AML-193 (cell line): Measurements from ENCODE around the gene CLIP1.

Source experiments
- DNase-seq, 2 experiments: peaks; one replicate each; lab custom pipeline; 2025; lab: John Stamatoyannopoulos, UW

The CLIP1 gene

DNA sequence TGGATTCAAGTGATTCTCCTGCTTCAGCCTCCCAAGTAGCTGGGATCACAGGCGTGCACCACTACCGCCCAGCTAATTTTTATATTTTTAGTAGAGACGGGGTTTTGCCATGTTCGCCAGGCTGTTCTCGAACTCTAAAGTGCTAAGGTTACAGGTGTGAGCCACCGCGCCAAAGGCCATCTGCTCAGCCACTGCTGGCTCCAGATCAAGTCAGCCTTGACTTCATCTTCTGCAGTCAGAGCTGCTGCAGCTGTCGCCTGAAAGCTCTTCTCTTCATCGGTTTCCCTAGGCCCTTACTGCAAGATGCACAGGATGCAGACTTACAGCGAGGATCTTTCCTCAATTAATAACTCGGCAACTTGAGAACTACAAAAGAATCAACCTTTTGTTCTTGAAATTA lies 66.8 kb downstream of the CLIP1 start:
- no peak for DNase-seq

DNA sequence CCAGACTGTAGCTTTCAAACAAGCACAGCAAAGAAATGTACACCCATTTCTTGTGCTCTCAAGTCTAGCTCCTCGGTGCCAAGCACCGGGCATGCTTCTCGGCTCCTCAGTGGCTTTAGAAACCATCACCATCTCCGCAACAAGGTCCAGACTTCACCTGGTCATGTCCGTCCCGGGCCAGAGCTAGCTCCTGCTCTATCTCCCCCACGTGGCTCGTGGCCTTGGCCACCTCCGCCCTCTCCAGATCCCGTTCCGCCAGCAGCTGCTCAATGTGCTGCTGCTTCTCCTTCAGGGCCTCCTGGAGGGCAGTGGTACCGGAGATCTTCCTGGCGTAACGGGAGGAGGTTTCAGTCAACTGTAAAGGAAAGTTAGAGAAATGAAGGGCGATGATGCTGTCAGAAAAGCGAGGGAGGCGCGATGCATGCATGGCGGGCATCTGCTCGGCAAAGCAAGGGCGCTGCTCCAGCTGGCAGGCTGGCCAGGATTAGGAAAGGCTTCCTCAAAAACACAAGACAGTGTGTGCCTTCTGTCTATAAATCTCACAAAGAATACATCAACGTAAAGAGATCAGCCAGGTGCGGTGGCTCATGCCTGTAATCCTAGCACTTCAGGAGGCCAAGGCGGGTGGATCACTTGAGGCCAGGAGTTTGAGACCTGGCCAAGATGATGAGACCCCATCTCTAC lies 67.4 kb downstream of the CLIP1 start:
- DNase-seq, result no peak

DNA sequence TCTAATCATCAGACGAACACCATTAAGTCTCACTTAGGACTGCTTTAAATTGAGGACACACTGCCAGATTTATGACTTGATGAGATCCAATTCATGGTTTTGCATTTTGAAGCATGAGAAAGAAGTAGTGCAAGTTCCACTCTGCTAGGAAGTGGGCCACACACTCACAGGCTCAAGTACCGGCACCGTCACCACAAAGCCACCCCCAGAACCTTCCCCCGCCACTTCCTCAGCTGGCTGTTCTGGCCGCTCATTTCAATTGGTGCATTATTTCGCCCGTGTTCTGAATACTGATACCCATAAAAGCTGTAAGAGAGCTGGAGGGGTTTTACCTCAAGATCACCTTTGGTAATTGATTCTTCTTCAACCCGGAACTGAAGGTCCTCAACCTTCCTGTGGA lies 70.1 kb downstream of the CLIP1 start:
- DNase-seq, result no peak

- no peak for DNase-seq
These were observed 72.2 kb downstream of the CLIP1 start for GRCh38 chr12:122350141-122350848.

DNA sequence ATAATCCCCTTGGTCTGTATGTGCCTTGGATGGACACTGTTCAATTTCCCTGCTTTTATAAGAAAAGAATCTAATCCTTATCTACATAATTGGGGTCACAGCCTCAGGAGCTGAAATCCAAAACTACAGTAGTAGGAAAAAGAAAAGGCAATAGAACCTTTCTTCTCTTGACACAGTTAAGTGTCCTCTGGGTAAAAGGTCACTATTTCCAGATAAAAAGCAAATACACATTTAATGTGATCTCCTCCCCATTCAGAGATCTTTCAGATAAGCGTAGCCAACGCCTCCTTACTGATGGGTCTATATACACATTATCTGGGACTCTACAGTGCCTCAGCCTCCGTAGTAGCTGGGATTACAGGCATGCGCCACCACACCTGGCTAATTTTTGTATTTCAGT lies 73.4 kb downstream of the CLIP1 start:
- DNase-seq, result no peak

GRCh38 chr12:122348505-122348904 lies 74.0 kb downstream of the CLIP1 start:
- no peak for DNase-seq

DNA sequence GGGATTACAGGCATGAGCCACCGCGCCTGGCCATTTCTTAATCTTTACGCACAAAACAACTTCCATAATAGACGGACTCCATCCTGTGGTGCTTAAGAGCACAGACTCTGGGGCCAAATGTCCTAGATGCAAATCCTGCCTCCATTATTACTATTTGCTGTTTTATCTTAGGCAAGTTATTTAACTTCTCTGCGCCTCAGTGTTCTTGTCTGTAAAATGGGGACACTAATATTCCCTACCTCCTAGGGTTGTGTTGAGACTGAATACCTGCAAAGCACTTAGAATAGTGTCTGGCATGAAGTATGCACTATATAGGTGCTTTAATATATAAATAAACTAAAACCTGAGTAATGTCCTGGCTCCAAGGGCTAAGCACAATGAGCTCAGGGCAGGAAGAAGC lies 76.4 kb downstream of the CLIP1 start:
- DNase-seq, result no peak

DNA sequence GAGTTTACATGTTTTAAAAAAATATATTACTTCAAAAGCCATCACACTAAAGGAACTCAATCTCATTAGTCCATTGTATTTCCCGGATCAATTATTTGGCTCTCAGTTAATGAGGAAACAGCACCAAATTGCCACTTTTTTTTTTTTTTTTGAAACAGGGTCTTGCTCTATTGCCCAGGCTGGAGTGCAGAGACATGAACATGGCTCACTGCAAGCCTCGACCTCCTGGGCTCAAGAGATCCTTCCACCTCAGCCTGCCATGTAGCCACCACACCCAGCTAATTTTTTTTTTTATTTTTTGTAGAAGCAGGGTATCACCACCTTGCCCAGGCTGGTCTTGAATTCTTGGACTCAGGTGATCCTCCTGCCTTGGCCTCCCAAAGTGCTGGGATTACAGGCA lies 77.4 kb downstream of the CLIP1 start:
- DNase-seq, result no peak

- peak; percentile 42 to 47 for DNase-seq
These were observed 86.2 kb downstream of the CLIP1 start for GRCh38 chr12:122336015-122336946.

- DNase-seq, result no peak
These were observed 89.1 kb downstream of the CLIP1 start for GRCh38 chr12:122333142-122334087.

DNA sequence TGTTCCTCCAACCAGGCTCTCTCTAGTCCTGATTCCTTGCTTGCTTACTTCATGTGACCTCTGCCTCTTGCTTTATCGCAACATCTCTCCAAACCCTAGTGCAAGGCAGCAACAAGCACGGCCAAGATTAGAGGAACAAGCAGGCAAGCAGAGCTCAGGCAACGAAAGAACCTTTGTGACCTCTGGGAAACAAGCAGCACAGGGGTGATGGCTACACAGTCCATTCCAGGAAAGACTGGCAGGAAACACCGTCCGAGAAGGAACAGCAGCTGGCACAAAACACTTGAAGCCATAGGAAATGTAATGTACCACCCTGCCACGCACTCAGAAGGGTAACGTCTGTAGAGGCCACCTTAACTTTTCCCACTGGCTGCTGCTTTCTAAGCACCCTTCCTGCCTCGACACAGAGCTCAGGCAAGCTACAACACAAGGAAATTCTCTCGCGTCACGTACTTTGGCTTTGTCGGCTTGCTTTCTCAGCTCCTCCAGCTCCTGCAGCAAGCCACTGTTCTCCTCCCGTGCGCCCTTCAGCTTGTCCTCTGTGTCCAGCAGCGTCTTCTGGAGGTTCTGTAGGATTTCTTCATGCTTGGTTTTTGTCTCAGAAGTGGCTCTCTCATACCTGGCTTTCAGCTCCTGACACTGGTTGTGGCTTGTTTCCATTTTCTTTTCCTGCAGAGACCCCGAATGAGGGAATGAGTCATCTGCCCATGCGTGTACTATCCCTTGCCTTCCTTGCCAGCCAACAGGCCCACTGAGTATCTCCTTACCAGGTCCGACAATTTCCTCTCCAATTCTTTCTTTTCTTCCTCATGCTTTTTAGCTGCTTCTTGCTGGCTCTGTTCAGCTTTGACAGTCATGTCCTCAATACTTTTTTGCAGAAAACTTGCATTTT lies 94.7 kb downstream of the CLIP1 start:
- no peak for DNase-seq

GRCh38 chr12:122327014-122327413 lies 95.5 kb downstream of the CLIP1 start:
- no peak for DNase-seq

DNA sequence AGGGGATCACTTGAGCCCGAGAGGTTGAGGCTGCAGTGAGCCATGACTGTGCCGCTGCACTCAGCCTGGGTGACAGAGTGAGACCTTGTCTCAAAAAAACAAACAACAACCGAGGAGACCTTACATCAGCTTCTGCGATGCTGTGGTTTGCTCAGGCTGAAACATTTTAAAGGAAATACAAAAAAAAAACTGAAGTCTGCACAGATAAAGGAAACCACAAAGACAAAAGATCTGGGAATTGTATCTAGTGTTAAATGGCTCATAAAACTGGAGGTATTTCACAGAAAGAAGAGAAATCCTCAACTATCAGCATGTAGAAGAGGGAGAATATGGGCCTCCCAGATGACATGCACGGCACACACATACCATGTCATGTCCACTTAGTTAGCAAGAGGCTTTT lies 95.9 kb downstream of the CLIP1 start:
- DNase-seq, result no peak

DNA sequence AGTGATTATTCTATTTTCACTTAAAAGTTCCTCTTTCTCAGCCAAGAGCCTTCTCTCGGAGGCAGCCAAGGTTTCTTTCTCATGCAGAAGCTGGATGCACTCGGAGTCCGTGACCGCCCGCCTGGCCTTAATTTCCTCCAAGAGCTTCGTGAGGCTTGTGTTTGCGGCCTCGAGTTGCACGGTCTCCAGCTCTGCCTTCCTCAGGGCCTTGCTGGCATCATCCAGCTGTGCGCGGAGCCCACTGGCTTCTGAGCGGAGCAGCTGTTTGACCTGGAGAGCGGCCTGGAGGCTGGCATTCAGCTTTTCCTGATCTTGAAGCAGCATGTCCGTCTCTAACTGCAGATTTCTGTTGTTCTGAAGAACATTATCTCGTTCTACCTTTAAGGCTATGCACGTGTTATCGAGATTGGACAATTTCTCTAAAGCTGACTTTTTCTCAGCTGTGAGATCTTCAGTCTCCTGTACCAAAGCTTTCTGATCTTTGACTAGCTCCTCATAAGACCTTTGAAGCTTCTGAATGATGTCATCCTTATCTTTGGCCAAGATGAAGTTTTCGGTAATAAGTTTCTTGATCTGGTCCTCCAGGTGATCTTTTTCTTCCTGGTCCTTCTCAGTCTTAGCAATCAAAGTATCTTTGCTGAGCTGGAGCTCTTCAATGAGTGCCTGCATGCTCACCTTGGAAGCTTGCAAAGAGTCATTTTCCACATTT lies 99.0 kb downstream of the CLIP1 start:
- no peak for DNase-seq

GRCh38 chr12:122322501-122322900 lies 100.0 kb downstream of the CLIP1 start:
- no peak for DNase-seq

GRCh38 chr12:122318607-122319605 lies 103.6 kb downstream of the CLIP1 start:
- no peak for DNase-seq

DNA sequence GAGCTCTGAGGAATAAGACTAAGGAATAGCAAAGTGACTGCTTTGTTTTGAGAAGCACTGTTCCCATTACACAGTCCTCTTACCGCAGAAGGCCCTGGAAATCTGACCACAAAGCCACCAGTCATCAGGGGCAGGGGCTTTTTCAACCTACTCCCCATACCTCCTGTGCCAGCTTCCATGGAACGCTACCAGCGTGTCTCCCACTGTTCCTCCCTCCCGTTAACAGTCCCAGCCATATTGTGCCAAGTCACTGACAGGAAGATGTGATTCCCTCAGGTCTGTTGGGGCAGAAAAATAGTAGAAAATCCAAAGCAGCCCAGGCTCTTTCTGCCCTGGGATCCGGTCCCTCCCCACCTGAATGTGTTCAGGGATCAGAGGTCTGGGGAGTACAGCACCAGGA lies 109.5 kb downstream of the CLIP1 start:
- DNase-seq, result no peak

GRCh38 chr12:122311696-122312095 lies 110.8 kb downstream of the CLIP1 start:
- DNase-seq, result no peak
